ENCODE data around the gene JAG1. TPM values are rescaled to one million over a fixed set of nuclear protein-coding genes. Genes with fewer than 3 reads are reported as not detected.
A peak's percentile ranks its signal among the peaks of the same experiment; 100 is the strongest.
"Not testable (repeated sequence)": the region's sequence is repeated elsewhere in the genome, so short reads cannot be mapped to it uniquely, and the experiment has no call there.

Gene JAG1
- polyA plus RNA-seq, 3 donors: 0.70 to 6.8 (median 0.85) TPM

DNA sequence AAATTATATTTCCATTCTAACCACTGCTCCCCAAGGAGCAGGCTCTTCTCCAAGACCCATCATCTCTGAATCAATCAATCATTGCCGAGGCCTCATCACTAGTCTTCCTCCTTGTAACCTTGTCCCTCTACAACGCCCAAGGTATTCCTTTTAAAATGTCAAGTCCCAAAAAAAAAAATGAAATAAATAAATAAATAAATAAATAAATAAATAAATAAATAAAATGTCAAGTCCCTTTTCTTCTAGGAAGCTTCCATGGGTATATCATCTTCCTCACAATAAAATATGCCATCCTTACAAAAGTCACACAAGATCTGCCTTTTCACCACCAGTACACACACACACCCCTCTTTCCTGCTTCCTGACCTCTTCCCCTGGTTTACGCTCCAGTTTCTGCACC lies 57.6 kb downstream of the JAG1 start:
- Histone ChIP-seq H3K27ac (ENCODE audit: low read depth in 1 of 2, low read length in 2 of 2) (no peak overlapping the region), H3K79me2 (ENCODE audit: insufficient read depth, low read length) (no peaks in the 10 kb centered on the region), H3K9me3 (replicated peaks in 1 of 2; ENCODE audit: control insufficient read depth in 1 of 2, insufficient read depth in 1 of 2, low read length in 2 of 2) (no peaks in the 10 kb centered on the region), H3K4me2 (replicated peaks; ENCODE audit: extremely low read depth, low read length, poor library complexity, severe bottlenecking) (no peak overlapping the region), H3K4me1 (ENCODE audit: control insufficient read depth in 1 of 2, insufficient read depth in 2 of 2, low read length in 2 of 2) (no peaks in the 10 kb centered on the region), H3K27me3 (ENCODE audit: control insufficient read depth in 2 of 2, insufficient read depth in 2 of 2, low read length in 2 of 2) (no peaks in the 10 kb centered on the region), H2AFZ (ENCODE audit: insufficient read depth, low read depth, low read length, poor library complexity, severe bottlenecking) (no peak overlapping the region), H4K20me1 (ENCODE audit: insufficient read depth, low read length) (no peaks in the 10 kb centered on the region), H3K36me3 (replicated peaks in 1 of 2; ENCODE audit: control insufficient read depth in 1 of 2, insufficient read depth in 2 of 2, low read length in 2 of 2) (no peaks in the 10 kb centered on the region), H3K9ac (ENCODE audit: insufficient read depth, low read length, poor library complexity, severe bottlenecking) (no peak overlapping the region), H3K4me3 (replicated peaks in 1 of 3; ENCODE audit: low read depth in 2 of 3, low read length in 3 of 3) (no peak overlapping the region)
- WGBS (ENCODE audit: insufficient coverage): 100% methylated on average over 1 of the region's 3 CpGs
- TF ChIP-seq, protein P1, sequence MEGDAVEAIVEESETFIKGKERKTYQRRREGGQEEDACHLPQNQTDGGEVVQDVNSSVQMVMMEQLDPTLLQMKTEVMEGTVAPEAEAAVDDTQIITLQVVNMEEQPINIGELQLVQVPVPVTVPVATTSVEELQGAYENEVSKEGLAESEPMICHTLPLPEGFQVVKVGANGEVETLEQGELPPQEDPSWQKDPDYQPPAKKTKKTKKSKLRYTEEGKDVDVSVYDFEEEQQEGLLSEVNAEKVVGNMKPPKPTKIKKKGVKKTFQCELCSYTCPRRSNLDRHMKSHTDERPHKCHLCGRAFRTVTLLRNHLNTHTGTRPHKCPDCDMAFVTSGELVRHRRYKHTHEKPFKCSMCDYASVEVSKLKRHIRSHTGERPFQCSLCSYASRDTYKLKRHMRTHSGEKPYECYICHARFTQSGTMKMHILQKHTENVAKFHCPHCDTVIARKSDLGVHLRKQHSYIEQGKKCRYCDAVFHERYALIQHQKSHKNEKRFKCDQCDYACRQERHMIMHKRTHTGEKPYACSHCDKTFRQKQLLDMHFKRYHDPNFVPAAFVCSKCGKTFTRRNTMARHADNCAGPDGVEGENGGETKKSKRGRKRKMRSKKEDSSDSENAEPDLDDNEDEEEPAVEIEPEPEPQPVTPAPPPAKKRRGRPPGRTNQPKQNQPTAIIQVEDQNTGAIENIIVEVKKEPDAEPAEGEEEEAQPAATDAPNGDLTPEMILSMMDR (IDR thresholded peaks at IDR 0.05): no peak
- H3K27ac Mint-ChIP-seq: no peak overlapping the region
- H3K36me3 Mint-ChIP-seq: peaks cover 11 to 25% of the 10 kb centered on the region in 2 donors
- H3K4me1 Mint-ChIP-seq: no peaks in the 10 kb centered on the region
- H3K9me3 Mint-ChIP-seq: peaks cover 0 to 2% (median 0%) of the 10 kb centered on the region in 7 donors
- no peak overlapping the region for H3K4me3 Mint-ChIP-seq
- no peak for DNase-seq
- intact Hi-C loops (cut with micrococcal nuclease): no loop called here
- H3K27me3 Mint-ChIP-seq (ENCODE audit: low read depth in 3 of 3): peaks cover 0 to 2% (median 0%) of the 10 kb centered on the region in 3 donors

DNA sequence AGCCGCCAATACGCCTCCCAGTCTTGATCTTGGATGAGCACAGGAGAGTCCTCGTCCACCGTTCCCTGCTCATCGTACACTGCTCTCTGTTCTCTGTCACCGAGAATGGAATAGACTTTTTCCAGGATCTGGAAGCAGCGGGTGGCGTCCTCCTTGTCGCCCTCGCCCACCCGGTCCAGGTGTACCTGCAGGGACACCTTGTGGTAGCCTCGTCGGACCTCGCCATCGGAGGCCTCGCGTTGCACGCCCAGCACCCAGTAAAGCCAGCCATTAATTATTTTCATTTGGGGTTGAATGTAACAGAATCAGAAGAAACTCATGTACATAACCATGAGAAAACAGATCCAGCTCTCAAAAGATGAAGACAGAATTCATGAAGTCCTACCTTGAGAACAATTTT lies 59.9 kb downstream of the JAG1 start:
- 98% methylated on average over 11 of the region's 18 CpGs for WGBS (ENCODE audit: insufficient coverage)
- Histone ChIP-seq H3K4me1 (ENCODE audit: control insufficient read depth in 1 of 2, insufficient read depth in 2 of 2, low read length in 2 of 2) (no peaks in the 10 kb centered on the region), H3K9me3 (replicated peaks in 1 of 2; ENCODE audit: control insufficient read depth in 1 of 2, insufficient read depth in 1 of 2, low read length in 2 of 2) (no peaks in the 10 kb centered on the region), H3K79me2 (ENCODE audit: insufficient read depth, low read length) (no peaks in the 10 kb centered on the region), H3K36me3 (replicated peaks in 1 of 2; ENCODE audit: control insufficient read depth in 1 of 2, insufficient read depth in 2 of 2, low read length in 2 of 2) (peaks cover 0 to 7% of the 10 kb centered on the region in 2 donors), H3K4me3 (replicated peaks in 1 of 3; ENCODE audit: low read depth in 2 of 3, low read length in 3 of 3) (no peak overlapping the region), H3K27me3 (ENCODE audit: control insufficient read depth in 2 of 2, insufficient read depth in 2 of 2, low read length in 2 of 2) (no peaks in the 10 kb centered on the region), H3K9ac (ENCODE audit: insufficient read depth, low read length, poor library complexity, severe bottlenecking) (no peak overlapping the region), H2AFZ (ENCODE audit: insufficient read depth, low read depth, low read length, poor library complexity, severe bottlenecking) (no peak overlapping the region), H3K27ac (ENCODE audit: low read depth in 1 of 2, low read length in 2 of 2) (no peak overlapping the region), H4K20me1 (ENCODE audit: insufficient read depth, low read length) (no peaks in the 10 kb centered on the region), H3K4me2 (replicated peaks; ENCODE audit: extremely low read depth, low read length, poor library complexity, severe bottlenecking) (no peak overlapping the region)
- Mint-ChIP-seq H3K4me1 (no peaks in the 10 kb centered on the region), H3K4me3 (no peak overlapping the region), H3K27ac (peak overlapping the region in 1 of 7 donors; percentile 25), H3K36me3 (peaks cover 20 to 33% of the 10 kb centered on the region in 2 donors), H3K27me3 (ENCODE audit: low read depth in 3 of 3) (peaks cover 0 to 2% (median 0%) of the 10 kb centered on the region in 3 donors), H3K9me3 (peaks cover 0 to 2% (median 0%) of the 10 kb centered on the region in 7 donors)
- intact Hi-C loops (cut with micrococcal nuclease): no loop called here
- no peak for DNase-seq
- TF ChIP-seq, protein P1 (IDR thresholded peaks at IDR 0.05): no peak

DNA sequence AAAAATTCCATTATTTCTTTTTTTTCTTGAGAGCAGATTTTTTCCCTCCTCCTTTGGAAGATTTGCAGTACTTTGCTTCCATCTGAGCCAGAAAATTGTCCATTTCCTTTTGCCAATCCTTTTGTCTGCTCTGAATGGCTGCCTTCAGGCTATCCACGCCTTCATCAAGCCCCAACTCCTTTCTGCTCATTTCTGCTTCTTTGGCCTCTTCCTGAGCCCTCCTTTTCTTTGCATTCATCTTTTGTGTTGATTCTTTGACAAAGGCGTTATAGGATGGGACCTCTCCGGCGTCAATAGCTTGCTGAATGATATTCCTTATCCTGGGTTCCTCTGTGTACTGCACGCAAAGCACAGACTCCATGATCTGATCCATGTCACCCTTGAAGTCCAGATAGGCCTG lies 60.4 kb downstream of the JAG1 start:
- peaks cover 0 to 12% of the 10 kb centered on the region in 2 donors for H3K36me3 ChIP-seq (replicated peaks in 1 of 2; ENCODE audit: control insufficient read depth in 1 of 2, insufficient read depth in 2 of 2, low read length in 2 of 2)
- H3K9ac ChIP-seq (ENCODE audit: insufficient read depth, low read length, poor library complexity, severe bottlenecking); H2AFZ ChIP-seq (ENCODE audit: insufficient read depth, low read depth, low read length, poor library complexity, severe bottlenecking); H3K9me3 ChIP-seq (replicated peaks in 1 of 2; ENCODE audit: control insufficient read depth in 1 of 2, insufficient read depth in 1 of 2, low read length in 2 of 2); intact Hi-C loops (cut with micrococcal nuclease); H3K4me2 ChIP-seq (replicated peaks; ENCODE audit: extremely low read depth, low read length, poor library complexity, severe bottlenecking); H3K27me3 ChIP-seq (ENCODE audit: control insufficient read depth in 2 of 2, insufficient read depth in 2 of 2, low read length in 2 of 2); DNase-seq; H3K79me2 ChIP-seq (ENCODE audit: insufficient read depth, low read length); H3K27ac ChIP-seq (ENCODE audit: low read depth in 1 of 2, low read length in 2 of 2); H3K4me1 Mint-ChIP-seq; H3K27me3 Mint-ChIP-seq (ENCODE audit: low read depth in 3 of 3); H3K9me3 Mint-ChIP-seq; H3K4me1 ChIP-seq (ENCODE audit: control insufficient read depth in 1 of 2, insufficient read depth in 2 of 2, low read length in 2 of 2); H4K20me1 ChIP-seq (ENCODE audit: insufficient read depth, low read length); H3K4me3 ChIP-seq (replicated peaks in 1 of 3; ENCODE audit: low read depth in 2 of 3, low read length in 3 of 3); H3K4me3 Mint-ChIP-seq: not testable (repeated sequence)
- peaks cover 21 to 36% of the 10 kb centered on the region in 2 donors for H3K36me3 Mint-ChIP-seq
- whole genome bisulfite sequencing (ENCODE audit: insufficient coverage): no CpG with 5 or more reads among the region's 5 CpGs
- peak overlapping the region in 1 of 7 donors; percentile 25 for H3K27ac Mint-ChIP-seq
